Right lobe of liver (tissue), 6 donors: ENCODE data around the gene CLIC1. TPM values are rescaled to one million over a fixed set of nuclear protein-coding genes. Genes with fewer than 3 reads are reported as not detected.

Source experiments
- ATAC-seq, 4 donors: fragments of 200-7000 bp; cut with Tn5 transposase; one replicate each; pipeline ENCODE4 v1.9.1; 2020; ENCODE audit warnings: mild to moderate bottlenecking in 4 of 4, moderate library complexity in 4 of 4
- DNase-seq, 3 donors: peaks; one replicate each; pipeline ENCODE4 v3.0.0-alpha.2; 2020
- H3K27ac ChIP-seq, 3 donors: fragments of 200-600 bp; one replicate each; pipeline ENCODE4 v1.8.0; 2022
- H3K27me3 ChIP-seq, 2 donors: fragments of 200-600 bp; one replicate each; pipeline ENCODE4 v1.8.0; 2022
- H3K36me3 ChIP-seq, 4 donors: fragments of 200-600 bp; sonication (generic) in 1 of 4; one replicate each; pipeline versions ENCODE4 v1.5.1 to v1.8.0; 2017 to 2022; ENCODE audit warnings: control low read depth in 1 of 4
- H3K4me1 ChIP-seq, 4 donors: fragments of 200-600 bp; sonication (generic) in 1 of 4; one replicate each; pipeline versions ENCODE4 v1.5.1 to v1.8.0; 2017 to 2022; ENCODE audit warnings: control low read depth in 1 of 4
- H3K4me3 ChIP-seq, 3 donors: fragments of 200-600 bp; one replicate each; pipeline ENCODE4 v1.8.0; 2022
- H3K9me3 ChIP-seq, 4 donors: fragments of 200-600 bp; sonication (generic) in 1 of 4; one replicate each; pipeline versions ENCODE4 v1.5.1 to v1.8.0; 2017 to 2022; ENCODE audit warnings: control low read depth in 1 of 4
- POLR2A ChIP-seq: fragments of 450-650 bp; IDR thresholded peaks from one replicate; pipeline ENCODE4 v1.6.1; 2017; ENCODE audit warnings: antibody characterized with exemption, mild to moderate bottlenecking
- WGBS: methylation state at CpG from one replicate; pipeline ENCODE4 v1.1.6; 2018; ENCODE audit warnings: low coverage, low lambda C conversion rate; ENCODE audit not compliant: insufficient coverage; ENCODE audit errors: missing lambda C conversion rate; 5-methylcytosine and 5-hydroxymethylcytosine counted together
- intact Hi-C, 2 donors: fragments of 100-400 bp; cut with DNase I; formaldehyde crosslinking; loops; one replicate each; pipeline versions ENCODE4 v1.11.2 to v1.14.1; 2022
- total RNA-seq, 6 experiments: library from RNA; depleted of rRNA in 2 of 6; stranded (reverse); fragments of >200 nt in 2 of 6; fragmentation: NEBNext Ultra II Directional in 3 of 6; extraction: Animal tissue kit (Norgen Biotek cat#: 25700) in 3 of 6; gene quantifications; one replicate each; pipeline versions ENCODE4 v1.1.0 to v1.2.4, GENCODE V29; 2016 to 2023
- TF ChIP-seq, protein P1 (sequence below), 4 donors: fragments of 200-600 bp in 3 of 4; fragments of 450-650 bp in 1 of 4; IDR thresholded peaks; one replicate each; pipeline versions ENCODE4 v1.5.1 to v1.8.0; 2016 to 2022; ENCODE audit warnings: antibody characterized with exemption in 4 of 4, mild to moderate bottlenecking in 2 of 4
- donor health status: DM: no; HTN: yes; CAD: no.
- donor health status: DM: no; HTN: no; CAD: no.
- donor health status: DM: no; HTN: no; CAD: no.
- donor health status: DM: no; HTN: yes; CAD: no.
- donor health status: DM: no; HTN: yes; CAD: no.

Gene CLIC1
- total RNA-seq, 6 experiments from 2014 or later: 36.7 to 123 (median 62.0) TPM

GRCh38 chr6:31734821-31735406, 1.4 kb downstream of the CLIC1 start:
- H3K27ac ChIP-seq: peak overlapping the region; percentile 68 to 97 (median 74)
- 15% methylated on average over 15 of the region's 18 CpGs for WGBS
- peaks cover 8 to 34% (median 15%) of the 10 kb centered on the region in 4 donors for H3K36me3 ChIP-seq
- intact Hi-C loops: no loop called here
- H3K4me1 ChIP-seq: peaks cover 0 to 38% (median 5%) of the 10 kb centered on the region in 4 donors
- no peak for TF ChIP-seq POLR2A
- TF ChIP-seq, protein P1, sequence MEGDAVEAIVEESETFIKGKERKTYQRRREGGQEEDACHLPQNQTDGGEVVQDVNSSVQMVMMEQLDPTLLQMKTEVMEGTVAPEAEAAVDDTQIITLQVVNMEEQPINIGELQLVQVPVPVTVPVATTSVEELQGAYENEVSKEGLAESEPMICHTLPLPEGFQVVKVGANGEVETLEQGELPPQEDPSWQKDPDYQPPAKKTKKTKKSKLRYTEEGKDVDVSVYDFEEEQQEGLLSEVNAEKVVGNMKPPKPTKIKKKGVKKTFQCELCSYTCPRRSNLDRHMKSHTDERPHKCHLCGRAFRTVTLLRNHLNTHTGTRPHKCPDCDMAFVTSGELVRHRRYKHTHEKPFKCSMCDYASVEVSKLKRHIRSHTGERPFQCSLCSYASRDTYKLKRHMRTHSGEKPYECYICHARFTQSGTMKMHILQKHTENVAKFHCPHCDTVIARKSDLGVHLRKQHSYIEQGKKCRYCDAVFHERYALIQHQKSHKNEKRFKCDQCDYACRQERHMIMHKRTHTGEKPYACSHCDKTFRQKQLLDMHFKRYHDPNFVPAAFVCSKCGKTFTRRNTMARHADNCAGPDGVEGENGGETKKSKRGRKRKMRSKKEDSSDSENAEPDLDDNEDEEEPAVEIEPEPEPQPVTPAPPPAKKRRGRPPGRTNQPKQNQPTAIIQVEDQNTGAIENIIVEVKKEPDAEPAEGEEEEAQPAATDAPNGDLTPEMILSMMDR (IDR thresholded peaks at IDR 0.05): no peak
- ATAC-seq (peak in 2 of 4 donors; percentile 21 to 31), DNase-seq (peak in 1 of 3 donors; percentile 51)
- no peaks in the 10 kb centered on the region for H3K27me3 ChIP-seq
- H3K9me3 ChIP-seq: no peaks in the 10 kb centered on the region
- H3K4me3 ChIP-seq: peak overlapping the region; percentile 58 to 74 (median 71)

DNA sequence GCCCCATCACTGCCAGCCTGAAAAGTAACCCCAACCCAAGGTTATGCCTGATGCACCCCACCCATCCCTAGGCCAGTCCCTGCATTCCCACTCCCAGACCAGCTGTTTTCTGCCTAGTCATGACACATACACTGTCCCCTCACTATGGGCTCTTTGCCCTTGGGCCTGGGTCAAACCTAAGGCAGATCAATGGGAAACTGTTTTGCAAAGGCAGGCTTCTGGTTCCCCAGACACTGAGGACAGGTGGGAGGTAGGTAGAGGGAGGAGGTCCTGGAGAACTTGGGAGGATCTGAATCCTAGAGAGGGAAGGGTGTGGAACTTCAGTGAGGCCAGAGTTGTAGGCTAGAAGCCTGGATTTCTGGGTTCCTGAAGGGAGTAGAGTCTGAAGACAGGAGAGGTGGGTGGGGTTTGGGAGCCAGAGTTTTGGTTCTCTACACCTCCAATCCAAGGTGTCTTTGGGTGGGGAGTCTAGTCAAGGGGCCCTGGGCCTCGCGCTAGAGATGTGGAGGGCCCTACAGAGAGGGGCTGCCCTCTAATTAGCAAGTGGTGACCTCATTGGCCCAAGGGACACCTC, 2.0 kb downstream of the CLIC1 start:
- peak overlapping the region; percentile 68 to 97 (median 74) for H3K27ac ChIP-seq
- no peak for ATAC-seq
- no peaks in the 10 kb centered on the region for H3K27me3 ChIP-seq
- peaks cover 0 to 36% (median 5%) of the 10 kb centered on the region in 4 donors for H3K4me1 ChIP-seq
- WGBS: no CpG with 5 or more reads among the region's 2 CpGs
- intact Hi-C loops: no loop called here
- H3K36me3 ChIP-seq: peaks cover 8 to 34% (median 15%) of the 10 kb centered on the region in 4 donors
- no peaks in the 10 kb centered on the region for H3K9me3 ChIP-seq
- H3K4me3 ChIP-seq: peak overlapping the region; percentile 58 to 74 (median 71)
- TF ChIP-seq POLR2A: no peak
- TF ChIP-seq, protein P1 (IDR thresholded peaks at IDR 0.05): no peak
- DNase-seq: peak in 1 of 3 donors; percentile 59

GRCh38 chr6:31733734-31734133, 2.6 kb downstream of the CLIC1 start:
- ATAC-seq (no peak), DNase-seq (no peak)
- Histone ChIP-seq H3K36me3 (peaks cover 8 to 34% (median 15%) of the 10 kb centered on the region in 4 donors), H3K9me3 (no peaks in the 10 kb centered on the region), H3K4me3 (no peak overlapping the region), H3K4me1 (peaks cover 0 to 36% (median 5%) of the 10 kb centered on the region in 4 donors), H3K27me3 (no peaks in the 10 kb centered on the region), H3K27ac (peak overlapping the region in 1 of 3 donors; percentile 97)
- TF ChIP-seq, protein P1 (IDR thresholded peaks at IDR 0.05): no peak
- TF ChIP-seq POLR2A: no peak
- intact Hi-C loops: no loop called here
- 93% methylated on average over 3 of the region's 4 CpGs for WGBS

GRCh38 chr6:31732029-31732428, 4.3 kb downstream of the CLIC1 start:
- DNase-seq (no peak), ATAC-seq (no peak)
- no peak for TF ChIP-seq POLR2A
- TF ChIP-seq, protein P1 (IDR thresholded peaks at IDR 0.05): no peak
- Histone ChIP-seq H3K36me3 (peaks cover 8 to 34% (median 15%) of the 10 kb centered on the region in 4 donors), H3K4me1 (peaks cover 0 to 20% (median 5%) of the 10 kb centered on the region in 4 donors), H3K4me3 (no peak overlapping the region), H3K9me3 (no peaks in the 10 kb centered on the region), H3K27me3 (no peaks in the 10 kb centered on the region), H3K27ac (peak overlapping the region in 2 of 3 donors; percentile 12 to 28)
- intact Hi-C loops: no loop called here
- 63% methylated on average over 1 of the region's 3 CpGs for WGBS
